Sigmoid colon (tissue), 3 donors: ENCODE results near the gene ITPR1.

ENCODE experiments used
- POLR2A ChIP-seq, 2 donors: fragments of 450-650 bp; IDR thresholded peaks; one replicate each; pipeline ENCODE4 v1.6.1; 2016; ENCODE audit warnings: antibody characterized with exemption in 2 of 2, mild to moderate bottlenecking in 2 of 2, moderate library complexity in 2 of 2
- TF ChIP-seq, protein P1 (sequence below), 4 experiments: fragments of 450-650 bp in 3 of 4; fragments of 200-600 bp in 1 of 4; IDR thresholded peaks; one replicate each; pipeline ENCODE4 v1.5.1; 2016 to 2019; ENCODE audit warnings: antibody characterized with exemption in 4 of 4, mild to moderate bottlenecking in 3 of 4, moderate library complexity in 2 of 4

DNA sequence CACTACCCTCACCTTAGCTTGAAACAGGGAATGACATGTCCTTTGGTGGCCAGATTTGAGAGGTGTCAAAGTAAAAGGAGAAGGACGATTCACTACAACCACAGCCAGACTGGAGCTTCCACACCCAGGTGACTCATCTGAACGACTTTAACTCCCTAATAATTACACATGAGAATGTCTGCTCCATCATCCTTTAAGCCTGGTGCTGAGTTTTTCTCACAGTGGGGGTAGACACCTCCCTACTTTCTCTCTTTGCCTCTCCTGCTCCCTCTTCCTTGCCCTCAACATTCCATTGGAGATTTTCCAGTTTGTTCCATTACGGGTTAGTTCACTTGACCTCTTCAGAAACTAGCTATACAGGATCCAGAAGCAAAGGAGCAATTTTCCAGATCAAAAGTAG, 331.8 kb downstream of the ITPR1 start:
- TF ChIP-seq, protein P1, sequence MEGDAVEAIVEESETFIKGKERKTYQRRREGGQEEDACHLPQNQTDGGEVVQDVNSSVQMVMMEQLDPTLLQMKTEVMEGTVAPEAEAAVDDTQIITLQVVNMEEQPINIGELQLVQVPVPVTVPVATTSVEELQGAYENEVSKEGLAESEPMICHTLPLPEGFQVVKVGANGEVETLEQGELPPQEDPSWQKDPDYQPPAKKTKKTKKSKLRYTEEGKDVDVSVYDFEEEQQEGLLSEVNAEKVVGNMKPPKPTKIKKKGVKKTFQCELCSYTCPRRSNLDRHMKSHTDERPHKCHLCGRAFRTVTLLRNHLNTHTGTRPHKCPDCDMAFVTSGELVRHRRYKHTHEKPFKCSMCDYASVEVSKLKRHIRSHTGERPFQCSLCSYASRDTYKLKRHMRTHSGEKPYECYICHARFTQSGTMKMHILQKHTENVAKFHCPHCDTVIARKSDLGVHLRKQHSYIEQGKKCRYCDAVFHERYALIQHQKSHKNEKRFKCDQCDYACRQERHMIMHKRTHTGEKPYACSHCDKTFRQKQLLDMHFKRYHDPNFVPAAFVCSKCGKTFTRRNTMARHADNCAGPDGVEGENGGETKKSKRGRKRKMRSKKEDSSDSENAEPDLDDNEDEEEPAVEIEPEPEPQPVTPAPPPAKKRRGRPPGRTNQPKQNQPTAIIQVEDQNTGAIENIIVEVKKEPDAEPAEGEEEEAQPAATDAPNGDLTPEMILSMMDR (IDR thresholded peaks at IDR 0.05), result no peak
- TF ChIP-seq POLR2A (IDR thresholded peaks at IDR 0.05), result no peak
